HG02678 (cell line): ENCODE data around the gene PCDHAC1.

Experiments used
- ATAC-seq: cut with Tn5 transposase; IDR thresholded peaks from one replicate; pipeline ENCODE4 v1.9.1; 2021; ENCODE audit warnings: mild to moderate bottlenecking, moderate library complexity; ENCODE audit not compliant: unreplicated experiment

PCDHAC1 gene

DNA sequence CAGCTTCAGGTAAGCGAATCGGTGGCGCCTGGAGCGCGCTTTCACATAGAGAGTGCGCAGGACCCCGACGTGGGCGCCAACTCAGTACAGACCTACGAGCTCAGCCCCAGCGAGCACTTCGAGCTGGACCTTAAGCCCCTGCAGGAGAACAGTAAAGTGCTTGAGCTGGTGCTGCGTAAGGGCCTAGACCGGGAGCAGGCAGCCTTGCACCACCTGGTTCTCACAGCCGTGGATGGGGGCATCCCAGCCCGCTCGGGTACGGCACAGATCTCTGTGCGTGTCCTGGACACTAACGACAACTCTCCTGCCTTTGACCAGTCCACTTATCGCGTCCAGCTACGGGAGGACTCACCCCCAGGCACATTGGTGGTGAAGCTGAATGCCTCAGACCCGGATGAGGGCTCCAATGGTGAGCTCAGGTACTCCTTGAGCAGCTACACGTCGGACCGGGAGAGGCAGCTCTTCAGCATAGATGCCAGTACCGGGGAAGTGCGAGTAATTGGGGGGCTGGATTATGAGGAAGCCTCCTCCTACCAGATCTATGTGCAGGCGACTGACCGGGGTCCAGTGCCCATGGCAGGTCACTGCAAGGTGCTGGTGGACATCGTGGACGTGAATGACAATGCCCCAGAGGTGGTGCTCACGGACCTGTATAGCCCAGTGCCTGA is 41.3 kb downstream of the PCDHAC1 start:
- no peak for ATAC-seq

DNA sequence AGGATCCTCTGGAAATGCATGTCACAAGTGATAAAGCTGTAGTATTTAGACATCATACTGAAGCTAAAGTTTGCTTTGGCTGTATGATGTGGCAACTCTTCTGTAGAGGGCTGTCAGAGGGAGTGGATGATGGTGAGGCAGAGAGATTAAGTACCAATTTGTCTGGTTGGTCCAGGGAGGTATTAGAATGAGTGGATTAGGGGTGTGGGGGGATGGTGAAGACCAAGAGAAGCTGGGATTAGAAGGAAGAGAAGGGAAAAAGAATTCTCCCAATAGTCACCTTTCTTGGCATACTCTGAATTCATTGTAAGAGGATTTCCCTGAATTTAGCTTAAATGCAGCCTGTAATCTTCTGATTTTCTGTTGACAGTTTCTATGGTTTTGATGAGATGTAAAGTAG is 43.8 kb downstream of the PCDHAC1 start:
- no peak for ATAC-seq

DNA sequence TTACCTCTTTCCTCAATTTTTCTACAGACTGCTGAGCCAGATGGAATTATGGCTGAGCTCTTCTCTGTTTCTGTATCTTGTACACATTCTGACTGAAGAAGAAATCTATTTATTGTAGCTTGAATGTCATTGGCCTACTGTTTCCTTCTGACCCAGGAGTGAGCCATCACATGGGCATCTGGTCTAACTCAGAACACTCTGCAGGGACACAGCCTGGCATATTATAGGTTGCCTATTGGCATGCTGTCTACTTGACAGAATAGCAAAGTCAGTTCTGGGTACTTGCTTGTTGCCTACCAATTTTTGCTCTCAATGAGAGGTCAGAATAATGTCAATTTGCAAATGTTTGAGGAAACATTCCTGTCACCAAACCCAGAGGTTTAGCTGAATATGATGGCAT is 47.5 kb downstream of the PCDHAC1 start:
- ATAC-seq = no peak

DNA sequence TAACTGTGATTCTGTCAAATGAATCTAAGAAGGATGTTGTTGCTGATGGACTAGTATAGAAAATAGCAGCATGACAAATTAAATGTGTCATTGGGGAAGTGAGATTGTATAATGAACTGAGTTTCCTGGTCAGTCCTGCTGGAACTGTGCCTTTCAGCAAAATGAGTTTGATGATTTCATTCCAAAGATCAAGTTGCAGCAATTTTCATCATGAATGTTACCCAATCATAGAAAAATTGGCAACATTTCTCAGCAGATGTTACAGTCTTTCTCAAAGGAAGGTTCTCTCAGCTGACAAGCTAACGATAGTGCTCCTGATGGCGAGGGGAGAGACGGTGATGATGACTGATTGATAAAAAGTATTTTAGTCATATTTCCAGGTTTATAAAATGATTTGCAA is 50.9 kb downstream of the PCDHAC1 start:
- no peak for ATAC-seq

DNA sequence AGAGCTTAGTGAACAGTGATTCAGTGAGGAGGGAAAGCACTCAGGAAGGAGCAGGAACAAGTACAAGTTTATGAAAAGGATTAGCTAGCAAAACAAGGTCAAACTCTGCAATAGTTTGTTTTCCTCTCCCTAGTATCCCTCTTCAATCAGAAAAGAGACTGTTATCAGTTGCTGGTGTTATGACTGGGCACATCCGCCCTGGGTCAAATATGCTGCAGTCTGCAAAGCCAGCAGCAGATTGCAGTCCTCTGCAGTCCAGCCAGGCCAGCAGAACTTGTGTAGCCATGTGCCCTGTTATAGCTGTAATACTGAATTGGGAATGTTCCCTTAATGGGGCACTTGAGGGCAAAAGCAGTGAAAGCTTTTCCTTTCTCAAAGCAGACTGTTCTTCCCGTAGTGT is 52.2 kb downstream of the PCDHAC1 start:
- ATAC-seq = no peak

DNA sequence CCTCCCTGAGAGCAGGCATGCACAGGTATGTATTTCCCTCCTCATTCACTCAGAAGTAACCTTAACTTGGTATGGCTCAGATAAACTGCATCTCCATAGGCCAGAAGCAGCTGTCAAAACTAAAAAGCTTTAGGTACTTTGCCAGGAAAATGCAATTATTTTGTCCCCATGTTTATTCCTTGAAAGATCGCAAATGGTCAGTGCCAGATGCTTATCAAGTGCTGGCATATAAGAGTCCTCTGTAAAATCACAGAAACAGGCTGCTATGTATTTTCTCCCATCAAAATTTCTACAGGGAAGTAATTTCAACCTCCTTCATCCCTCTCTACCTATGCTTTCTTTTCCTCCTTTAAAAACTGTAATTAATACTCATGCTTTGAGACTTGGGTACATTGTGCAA is 52.9 kb downstream of the PCDHAC1 start:
- no peak for ATAC-seq
